IMR-90 (cell line): Measurements from ENCODE around the gene MRPL20. TPM values are rescaled to one million over a fixed set of nuclear protein-coding genes. Genes with fewer than 3 reads are reported as not detected.
"Not testable (repeated sequence)": the region's sequence is repeated elsewhere in the genome, so short reads cannot be mapped to it uniquely, and the experiment has no call there.

ENCODE experiments used
- ATAC-seq: fragments of 200-7000 bp; cut with Tn5 transposase; 2 replicates; pipeline ENCODE4 v1.9.1; 2020; ENCODE audit warnings: low read depth, mild to moderate bottlenecking, moderate library complexity
- BruUV-seq: library from RNA; stranded (reverse); fragments of 400-500 nt; replicated peaks from 2 replicates; lab custom pipeline; 2021; lab: Mats Ljungman, UMichigan
- CTCF ChIA-PET: fragments of 300-600 bp; formaldehyde crosslinking; extraction: SDS; loops from one replicate; lab custom pipeline; 2021; ENCODE audit warnings: antibody characterized with exemption; lab: Yijun Ruan, JAX
- POLR2A ChIA-PET: fragments of 300-600 bp; sonication (Branson Sonifier 250); formaldehyde crosslinking; loops from one replicate; lab custom pipeline; 2022; ENCODE audit warnings: antibody characterized with exemption; ENCODE audit not compliant: unreplicated experiment; lab: Charles Lee
- DNase-seq: peaks from one replicate; pipeline ENCODE4 v3.0.0; 2013
- H2AFZ ChIP-seq: replicated peaks from 2 replicates; pipeline ENCODE3; 2013; ENCODE audit warnings: low read length, mild to moderate bottlenecking; ENCODE audit not compliant: poor library complexity
- H2AK5ac ChIP-seq: 2 replicates; pipeline ENCODE4 v1.6.1; 2013; ENCODE audit warnings: low read depth, low read length, inconsistent platforms
- H2AK9ac ChIP-seq: replicated peaks from 2 replicates; pipeline ENCODE3; 2013; ENCODE audit warnings: mild to moderate bottlenecking, low read depth, low read length, moderate library complexity; ENCODE audit not compliant: poor library complexity
- H2BK120ac ChIP-seq: 2 replicates; pipeline ENCODE4 v1.6.1; 2013; ENCODE audit warnings: low read depth, low read length, inconsistent platforms
- H2BK15ac ChIP-seq: 3 replicates; pipeline ENCODE4 v1.6.1; 2013; ENCODE audit warnings: low read depth, low read length, inconsistent platforms
- H2BK20ac ChIP-seq: 2 replicates; pipeline ENCODE4 v1.6.1; 2013; ENCODE audit warnings: low read depth, mild to moderate bottlenecking, inconsistent platforms, low read length, moderate library complexity
- H2BK5ac ChIP-seq: 2 replicates; pipeline ENCODE4 v1.6.1; 2013; ENCODE audit warnings: mild to moderate bottlenecking, low read depth, low read length, inconsistent platforms; ENCODE audit not compliant: poor library complexity, severe bottlenecking
- H3K14ac ChIP-seq: replicated peaks from 2 replicates; pipeline ENCODE4 v1.6.1; 2013; ENCODE audit warnings: low read depth, low read length, inconsistent platforms
- H3K18ac ChIP-seq: 2 replicates; pipeline ENCODE4 v1.6.1; 2013; ENCODE audit warnings: low read depth, low read length, control low read depth
- H3K23ac ChIP-seq: 2 replicates; pipeline ENCODE4 v1.6.1; 2013; ENCODE audit warnings: low read depth, low read length, inconsistent platforms
- H3K27ac ChIP-seq: 2 replicates; pipeline ENCODE4 v1.5.1; 2013; ENCODE audit warnings: mild to moderate bottlenecking, control low read depth, low read length; ENCODE audit not compliant: insufficient read depth
- H3K27me3 ChIP-seq: 2 replicates; pipeline ENCODE4 v1.6.1; 2013; ENCODE audit warnings: low read length; ENCODE audit not compliant: control insufficient read depth, insufficient read depth
- H3K36me3 ChIP-seq: 2 replicates; pipeline ENCODE4 v1.6.1; 2013; ENCODE audit warnings: low read length, mixed read lengths; ENCODE audit not compliant: control insufficient read depth, insufficient read depth
- H3K4ac ChIP-seq: 2 replicates; pipeline ENCODE4 v1.6.1; 2013; ENCODE audit warnings: low read depth, low read length, inconsistent platforms
- H3K4me1 ChIP-seq: 2 replicates; pipeline ENCODE4 v1.6.1; 2013; ENCODE audit warnings: low read length, mixed read lengths; ENCODE audit not compliant: control insufficient read depth, insufficient read depth
- H3K4me2 ChIP-seq: 2 replicates; pipeline ENCODE4 v1.6.1; 2013; ENCODE audit warnings: low read depth, mild to moderate bottlenecking, control low read depth, low read length, moderate library complexity
- H3K4me3 ChIP-seq: 2 replicates; pipeline ENCODE4 v1.5.1; 2013; ENCODE audit warnings: low read depth, mild to moderate bottlenecking, control low read depth, low read length, moderate library complexity; ENCODE audit not compliant: insufficient read depth
- H3K56ac ChIP-seq: 2 replicates; pipeline ENCODE4 v1.6.1; 2013; ENCODE audit warnings: low read length, inconsistent platforms; ENCODE audit not compliant: insufficient read depth; ENCODE audit errors: extremely low read depth
- H3K79me1 ChIP-seq, 2 experiments: 2 replicates each; pipeline ENCODE4 v1.6.1; 2013; ENCODE audit warnings: low read length in 2 of 2, inconsistent platforms in 1 of 2, low read depth in 1 of 2
- H3K9ac ChIP-seq: 2 replicates; pipeline ENCODE4 v1.6.1; 2013; ENCODE audit warnings: low read depth, low read length, control low read depth
- H3K9me1 ChIP-seq: 2 replicates; pipeline ENCODE4 v1.6.1; 2013; ENCODE audit warnings: low read length, inconsistent platforms; ENCODE audit not compliant: insufficient read depth
- H3K9me3 ChIP-seq: 2 replicates; pipeline ENCODE4 v1.6.1; 2013; ENCODE audit warnings: low read length; ENCODE audit not compliant: control insufficient read depth, insufficient read depth
- H4K20me1 ChIP-seq: 2 replicates; pipeline ENCODE4 v1.6.1; 2013; ENCODE audit warnings: low read length, inconsistent platforms; ENCODE audit not compliant: insufficient read depth
- H4K5ac ChIP-seq: 2 replicates; pipeline ENCODE4 v1.6.1; 2013; ENCODE audit warnings: mild to moderate bottlenecking, low read depth, low read length, control low read depth
- H4K8ac ChIP-seq, 2 experiments: 2 replicates each; pipeline ENCODE4 v1.6.1; 2013; ENCODE audit warnings: low read depth in 2 of 2, low read length in 2 of 2, control low read depth in 1 of 2, inconsistent platforms in 1 of 2
- H4K91ac ChIP-seq: 2 replicates; pipeline ENCODE4 v1.6.1; 2013; ENCODE audit warnings: low read depth, low read length, inconsistent platforms; ENCODE audit not compliant: insufficient read depth
- WGBS, 2 experiments: methylation state at CpG; one replicate each; pipeline versions ENCODE4 v1.1.5 to v1.1.7; 2013; ENCODE audit warnings: missing lambda C conversion rate in 2 of 2; ENCODE audit not compliant: insufficient read length in 1 of 2; ENCODE audit errors: extremely low coverage in 2 of 2; 5-methylcytosine and 5-hydroxymethylcytosine counted together
- dilution Hi-C: fragments of 300-500 bp; cut with HindIII; formaldehyde crosslinking; loops from one replicate; pipeline ENCODE4 v1.14.3; 2018; ENCODE audit warnings: low sequenced_read_pairs; ENCODE audit not compliant: unreplicated experiment
- in situ Hi-C: fragments of 300-500 bp; cut with MboI; formaldehyde crosslinking; loops from 3 replicates; pipeline ENCODE4 v1.14.3; 2019; ENCODE audit warnings: low sequenced_read_pairs, inconsistent platforms, mixed read lengths
- intact Hi-C: fragments of 100-400 bp; cut with micrococcal nuclease; formaldehyde crosslinking; loops from 2 replicates; pipeline ENCODE4 v1.10.0; 2022
- polyA plus RNA-seq, 3 experiments: library from polyadenylated mRNA; depleted of rRNA; stranded (reverse); fragments of >200 nt; gene quantifications; 2 replicates each; pipeline ENCODE4 v1.2.3, GENCODE V29; 2012; ENCODE audit warnings: low replicate concordance in 1 of 3
- total RNA-seq: library from RNA; depleted of rRNA; stranded (reverse); fragments of >200 nt; gene quantifications from 2 replicates; pipeline ENCODE4 v1.2.3, GENCODE V29; 2012

The MRPL20 gene
- total and polyA plus RNA-seq, 2 of the 4 experiments (the other 2 are of a cell fraction): 141 to 157 TPM

- H2BK5ac ChIP-seq, H3K9ac ChIP-seq, H3K18ac ChIP-seq, intact Hi-C loops, H2AFZ ChIP-seq, H3K56ac ChIP-seq, H3K27ac ChIP-seq, H3K4me3 ChIP-seq, H3K27me3 ChIP-seq, BruUV-seq, DNase-seq, ATAC-seq, H3K23ac ChIP-seq, H3K4ac ChIP-seq, H3K9me1 ChIP-seq, H3K9me3 ChIP-seq, H2AK9ac ChIP-seq, H2BK20ac ChIP-seq, H4K5ac ChIP-seq, H4K8ac ChIP-seq, dilution Hi-C loops, CTCF ChIA-PET, H2AK5ac ChIP-seq, H3K4me1 ChIP-seq, H3K36me3 ChIP-seq, H3K4me2 ChIP-seq, H3K14ac ChIP-seq, in situ Hi-C loops, H2BK120ac ChIP-seq, H4K91ac ChIP-seq, H2BK15ac ChIP-seq: not testable (repeated sequence)
- H3K79me1 ChIP-seq: peaks cover 13 to 44% of the 10 kb centered on the region in 2 experiments
- POLR2A ChIA-PET: interaction anchor here (1.0 kb wide), 1 partner anchor 10 kb away, joined by 3 read pairs; no protein-coding TSS in a partner anchor
- no CpG with 5 or more reads among the region's 8 CpGs for WGBS, 2 experiments
- peaks cover 11% of the 10 kb centered on the region; the same call in 1 of the 2 replicates for H4K20me1 ChIP-seq
Measured at GRCh38 chr1:1410238-1410637, 3.1 kb upstream of the MRPL20 start.
